Activated CD8-positive, alpha-beta memory T cell treated with anti-CD3 and anti-CD28 coated beads for 24 hours (primary cell): ENCODE results near the gene LAG3.

Experiments
- DNase-seq: peaks from one replicate; pipeline ENCODE4 v3.0.0-alpha.2; 2020

LAG3 gene

DNA sequence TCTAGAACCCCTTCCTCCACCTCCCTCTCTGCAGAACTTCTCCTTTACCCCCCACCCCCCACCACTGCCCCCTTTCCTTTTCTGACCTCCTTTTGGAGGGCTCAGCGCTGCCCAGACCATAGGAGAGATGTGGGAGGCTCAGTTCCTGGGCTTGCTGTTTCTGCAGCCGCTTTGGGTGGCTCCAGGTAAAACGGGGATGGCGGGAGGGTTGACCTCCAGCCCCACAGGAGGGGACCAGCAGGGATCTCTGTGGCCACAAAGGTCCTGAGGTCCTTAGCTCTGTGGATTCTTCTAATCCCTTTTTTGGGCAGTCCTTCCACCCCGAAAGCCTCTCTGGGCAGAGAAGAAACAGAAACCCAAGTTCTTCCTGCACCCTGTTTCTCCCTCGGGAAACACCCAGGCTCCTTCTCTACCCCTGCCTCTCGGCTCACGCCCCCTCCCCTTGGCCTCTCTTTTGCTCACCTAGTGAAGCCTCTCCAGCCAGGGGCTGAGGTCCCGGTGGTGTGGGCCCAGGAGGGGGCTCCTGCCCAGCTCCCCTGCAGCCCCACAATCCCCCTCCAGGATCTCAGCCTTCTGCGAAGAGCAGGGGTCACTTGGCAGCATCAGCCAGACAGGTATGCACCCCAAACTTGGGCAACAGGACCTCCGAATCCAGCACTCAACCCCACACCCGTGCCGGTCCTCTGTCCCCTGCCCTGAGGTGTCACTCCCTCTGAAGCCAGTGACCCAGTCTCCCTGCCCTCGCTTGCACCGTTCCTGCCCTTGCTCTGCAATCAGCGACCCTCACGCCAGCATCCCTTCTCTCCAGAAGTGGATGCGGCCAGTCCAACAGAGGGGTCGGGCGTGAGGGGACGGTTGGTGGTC lies 638 bp downstream of the LAG3 start:
- no peak for DNase-seq

DNA sequence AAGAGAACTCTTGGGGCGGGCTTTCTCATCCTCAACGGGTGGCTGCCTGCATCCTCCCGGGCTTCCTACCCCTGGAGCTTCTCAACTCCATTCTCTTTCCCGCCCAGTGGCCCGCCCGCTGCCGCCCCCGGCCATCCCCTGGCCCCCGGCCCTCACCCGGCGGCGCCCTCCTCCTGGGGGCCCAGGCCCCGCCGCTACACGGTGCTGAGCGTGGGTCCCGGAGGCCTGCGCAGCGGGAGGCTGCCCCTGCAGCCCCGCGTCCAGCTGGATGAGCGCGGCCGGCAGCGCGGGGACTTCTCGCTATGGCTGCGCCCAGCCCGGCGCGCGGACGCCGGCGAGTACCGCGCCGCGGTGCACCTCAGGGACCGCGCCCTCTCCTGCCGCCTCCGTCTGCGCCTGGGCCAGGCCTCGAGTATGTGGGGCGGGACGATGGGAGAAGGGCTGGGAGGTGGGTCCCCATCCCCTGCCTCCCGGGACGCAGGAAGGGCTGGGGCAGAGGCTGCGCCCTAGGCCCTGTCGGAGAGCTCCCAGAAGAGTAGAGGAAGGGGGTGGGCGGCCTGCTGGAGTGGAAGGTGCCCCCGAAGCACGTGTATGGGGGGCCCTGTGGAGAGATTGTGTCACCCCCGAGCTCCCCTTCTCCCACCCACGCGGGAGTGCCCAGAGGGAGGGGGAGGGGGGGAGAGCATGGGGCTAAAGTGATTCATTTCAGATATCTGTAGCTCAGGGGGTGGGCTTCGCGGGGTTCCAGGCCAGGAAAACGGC lies 1.5 kb downstream of the LAG3 start:
- DNase-seq: peak; percentile 89

DNA sequence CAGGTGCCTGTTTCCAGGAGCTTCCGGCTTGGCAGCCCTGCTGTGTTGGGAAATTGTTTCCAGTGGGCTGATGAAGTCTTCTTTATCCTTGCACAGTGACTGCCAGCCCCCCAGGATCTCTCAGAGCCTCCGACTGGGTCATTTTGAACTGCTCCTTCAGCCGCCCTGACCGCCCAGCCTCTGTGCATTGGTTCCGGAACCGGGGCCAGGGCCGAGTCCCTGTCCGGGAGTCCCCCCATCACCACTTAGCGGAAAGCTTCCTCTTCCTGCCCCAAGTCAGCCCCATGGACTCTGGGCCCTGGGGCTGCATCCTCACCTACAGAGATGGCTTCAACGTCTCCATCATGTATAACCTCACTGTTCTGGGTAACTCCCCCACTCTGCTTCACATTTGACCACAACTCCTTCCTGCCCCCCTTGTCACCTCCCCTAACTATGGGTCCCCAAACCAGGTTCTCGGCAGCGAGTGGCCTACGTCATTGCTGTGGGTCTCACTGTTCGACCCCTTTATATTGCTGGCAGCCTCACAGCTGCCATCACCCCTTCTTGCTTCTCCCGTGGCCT lies 2.3 kb downstream of the LAG3 start:
- DNase-seq: peak; percentile 76

DNA sequence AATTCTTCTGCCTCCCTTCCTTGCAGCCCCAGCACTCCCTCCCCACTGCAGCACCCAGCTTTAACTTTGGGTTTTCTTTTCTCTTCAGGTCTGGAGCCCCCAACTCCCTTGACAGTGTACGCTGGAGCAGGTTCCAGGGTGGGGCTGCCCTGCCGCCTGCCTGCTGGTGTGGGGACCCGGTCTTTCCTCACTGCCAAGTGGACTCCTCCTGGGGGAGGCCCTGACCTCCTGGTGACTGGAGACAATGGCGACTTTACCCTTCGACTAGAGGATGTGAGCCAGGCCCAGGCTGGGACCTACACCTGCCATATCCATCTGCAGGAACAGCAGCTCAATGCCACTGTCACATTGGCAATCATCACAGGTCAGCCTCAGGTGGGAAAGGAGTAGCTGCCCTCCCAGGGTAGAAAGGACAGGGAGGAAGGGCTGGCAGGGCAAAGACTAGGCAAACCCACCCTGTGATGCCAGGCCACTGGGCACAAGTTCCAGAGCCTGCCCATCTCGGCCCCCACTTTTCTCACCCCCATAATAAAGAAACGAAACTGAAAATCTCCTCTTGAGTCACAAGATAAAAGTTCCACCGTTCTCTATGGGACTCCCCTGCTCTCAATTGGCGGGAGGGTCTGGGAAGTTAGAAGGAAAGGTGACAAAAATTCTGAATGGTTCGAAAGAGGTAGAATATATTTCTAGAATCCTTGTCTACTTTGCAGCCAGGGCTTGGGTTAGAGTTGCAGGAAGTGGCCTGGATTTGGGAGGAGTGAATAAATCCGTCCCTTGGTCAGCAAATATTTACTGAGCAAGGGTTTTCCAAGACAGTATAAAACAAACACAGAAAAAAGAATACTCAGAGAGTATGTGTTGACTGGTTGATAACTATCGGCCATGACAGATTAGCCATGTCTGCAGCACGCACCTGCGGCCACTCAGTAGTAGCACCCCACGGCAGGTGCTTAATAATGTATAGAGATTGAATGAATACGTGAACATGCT lies 3.2 kb downstream of the LAG3 start:
- DNase-seq: no peak

DNA sequence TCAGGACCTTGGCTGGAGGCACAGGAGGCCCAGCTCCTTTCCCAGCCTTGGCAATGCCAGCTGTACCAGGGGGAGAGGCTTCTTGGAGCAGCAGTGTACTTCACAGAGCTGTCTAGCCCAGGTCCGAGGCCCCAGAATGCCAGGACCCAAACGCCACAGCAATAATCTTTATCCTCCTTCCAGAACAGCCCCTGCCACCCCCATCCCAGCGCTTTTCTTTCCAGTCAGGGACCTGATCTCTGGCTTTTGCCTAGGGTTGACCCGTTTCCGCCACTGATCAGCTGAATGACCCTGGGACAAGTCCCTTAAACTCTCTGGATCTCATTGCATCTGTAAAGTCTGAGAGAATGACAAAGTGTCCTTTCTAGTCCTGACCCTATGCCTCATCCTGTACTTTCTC lies 5.1 kb downstream of the LAG3 start:
- DNase-seq: no peak

DNA sequence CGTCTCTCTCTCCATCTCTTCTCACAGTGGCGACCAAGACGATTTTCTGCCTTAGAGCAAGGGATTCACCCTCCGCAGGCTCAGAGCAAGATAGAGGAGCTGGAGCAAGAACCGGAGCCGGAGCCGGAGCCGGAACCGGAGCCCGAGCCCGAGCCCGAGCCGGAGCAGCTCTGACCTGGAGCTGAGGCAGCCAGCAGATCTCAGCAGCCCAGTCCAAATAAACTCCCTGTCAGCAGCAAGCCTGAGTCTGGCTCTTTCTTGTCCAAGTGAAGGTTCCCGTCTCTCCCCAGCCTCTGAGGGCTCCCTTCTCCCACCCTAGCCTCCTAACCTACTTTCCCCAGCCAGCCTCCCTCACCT lies 5.9 kb downstream of the LAG3 start:
- DNase-seq: no peak

DNA sequence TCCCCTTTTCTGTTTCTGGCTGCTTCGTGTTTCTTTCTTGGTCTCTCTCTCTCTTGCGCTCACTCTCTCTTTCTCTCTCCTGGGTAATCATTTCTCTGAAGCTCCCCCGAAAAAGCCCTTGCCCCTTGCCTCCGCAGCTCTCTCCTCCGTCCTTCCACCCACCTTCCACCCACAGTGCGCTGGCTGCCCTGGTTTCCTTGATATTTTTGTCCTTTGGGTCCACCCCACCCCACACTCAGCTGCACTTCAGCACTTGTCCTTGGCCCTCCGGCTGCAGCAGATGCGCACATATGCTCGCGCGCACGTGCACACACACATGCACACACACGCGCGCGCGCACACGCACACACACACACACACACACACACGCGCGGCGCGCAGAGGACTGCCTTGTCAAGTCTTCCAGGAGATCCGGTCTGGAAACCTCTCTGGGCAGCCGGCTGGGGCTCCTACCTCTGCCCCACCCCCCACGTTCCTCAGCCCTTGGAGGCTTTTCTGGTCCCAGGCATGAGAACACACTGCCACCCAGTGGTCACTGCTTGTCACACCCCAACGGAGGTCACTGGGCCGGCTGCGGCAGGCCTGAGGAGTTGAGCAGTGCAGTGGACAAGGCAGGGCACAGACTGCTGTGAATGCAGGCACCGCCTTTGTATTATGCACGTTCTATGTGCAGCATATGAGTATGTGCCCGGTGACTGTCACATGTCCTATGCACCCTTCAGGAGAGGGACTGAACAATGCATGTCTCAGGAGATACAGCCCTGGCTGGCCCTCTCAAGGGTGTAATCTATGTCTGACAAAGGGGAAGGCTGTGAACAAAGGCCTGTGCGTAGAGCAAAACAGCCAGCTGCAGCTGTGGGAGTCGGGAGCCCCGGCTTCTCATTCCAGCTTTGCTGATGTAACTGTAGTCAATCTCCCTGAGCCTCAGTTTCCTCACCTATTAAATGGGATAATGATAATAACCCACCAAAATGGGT lies 6.5 kb downstream of the LAG3 start:
- peak; percentile 96 for DNase-seq

DNA sequence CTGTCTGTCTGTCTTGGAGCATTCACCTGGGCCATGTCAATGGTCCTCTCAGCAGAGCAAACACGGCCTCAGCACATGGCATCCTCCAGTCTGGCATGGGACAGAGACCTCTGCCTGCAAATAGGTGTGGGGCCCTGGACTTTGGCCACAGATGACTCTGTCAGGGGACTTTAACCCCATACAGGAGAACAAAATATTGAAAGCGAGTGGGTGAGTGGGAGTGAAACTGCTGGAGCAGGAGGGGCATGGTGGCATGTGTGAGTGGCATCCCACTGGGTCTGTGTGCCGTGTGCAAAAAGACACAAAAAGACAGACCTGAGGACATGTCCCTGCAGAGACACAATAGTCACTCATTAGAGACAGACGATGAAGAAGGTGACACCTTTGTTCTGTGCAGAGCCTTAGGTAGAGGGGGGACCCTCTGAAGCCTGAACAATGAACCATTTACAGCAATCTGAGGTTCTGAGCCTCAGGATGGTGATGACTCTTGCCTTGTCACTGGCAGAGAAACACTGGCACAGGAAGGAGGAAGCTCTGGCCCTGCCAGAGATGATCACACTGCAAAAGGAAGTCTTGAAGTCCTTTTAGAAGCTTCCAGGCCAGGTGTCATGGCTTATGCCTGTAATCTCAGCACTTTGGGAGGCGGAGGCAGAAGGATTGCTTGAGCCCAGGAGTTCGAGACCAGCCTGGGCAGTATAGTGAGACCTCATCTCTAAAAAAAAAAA lies 7.5 kb downstream of the LAG3 start:
- no peak for DNase-seq

DNA sequence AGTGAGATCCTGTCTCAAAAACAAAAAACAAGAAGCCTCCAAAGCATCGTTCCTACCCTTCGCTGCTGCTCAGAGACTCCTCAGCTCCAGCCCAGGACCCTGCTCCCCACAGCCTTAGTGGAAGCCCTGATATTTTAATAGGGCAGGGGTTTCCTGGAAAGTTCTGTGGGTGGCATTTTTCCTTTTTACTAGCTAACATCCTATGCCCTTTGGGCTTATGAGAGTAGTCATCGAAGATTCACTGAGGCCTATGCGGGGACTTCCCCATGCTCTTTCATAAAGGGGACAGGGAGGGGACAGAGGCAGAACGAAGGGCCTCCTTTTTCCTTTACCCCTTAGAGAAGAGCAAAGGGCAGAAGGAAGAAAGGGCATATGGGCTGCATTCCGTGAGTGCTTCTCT lies 8.3 kb downstream of the LAG3 start:
- no peak for DNase-seq

DNA sequence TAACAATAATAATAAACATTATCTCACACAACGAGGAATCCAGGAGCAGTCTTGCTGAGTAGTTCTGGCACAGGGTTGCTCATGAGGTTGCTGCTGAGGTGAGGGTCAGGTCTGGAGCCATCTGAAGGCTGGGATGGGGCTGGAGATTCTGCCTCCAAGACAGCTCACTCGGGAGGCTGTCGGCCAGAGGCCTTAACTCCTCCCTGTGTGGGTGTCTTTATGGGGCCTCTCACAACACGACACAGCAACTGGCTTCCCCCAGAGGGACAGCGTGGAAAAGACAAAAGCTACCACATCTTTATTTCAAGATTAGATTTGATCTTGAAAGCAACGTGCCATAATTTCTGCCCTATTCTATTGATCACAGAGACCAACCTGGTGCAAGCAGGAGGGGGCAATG lies 9.8 kb downstream of the LAG3 start:
- no peak for DNase-seq

DNA sequence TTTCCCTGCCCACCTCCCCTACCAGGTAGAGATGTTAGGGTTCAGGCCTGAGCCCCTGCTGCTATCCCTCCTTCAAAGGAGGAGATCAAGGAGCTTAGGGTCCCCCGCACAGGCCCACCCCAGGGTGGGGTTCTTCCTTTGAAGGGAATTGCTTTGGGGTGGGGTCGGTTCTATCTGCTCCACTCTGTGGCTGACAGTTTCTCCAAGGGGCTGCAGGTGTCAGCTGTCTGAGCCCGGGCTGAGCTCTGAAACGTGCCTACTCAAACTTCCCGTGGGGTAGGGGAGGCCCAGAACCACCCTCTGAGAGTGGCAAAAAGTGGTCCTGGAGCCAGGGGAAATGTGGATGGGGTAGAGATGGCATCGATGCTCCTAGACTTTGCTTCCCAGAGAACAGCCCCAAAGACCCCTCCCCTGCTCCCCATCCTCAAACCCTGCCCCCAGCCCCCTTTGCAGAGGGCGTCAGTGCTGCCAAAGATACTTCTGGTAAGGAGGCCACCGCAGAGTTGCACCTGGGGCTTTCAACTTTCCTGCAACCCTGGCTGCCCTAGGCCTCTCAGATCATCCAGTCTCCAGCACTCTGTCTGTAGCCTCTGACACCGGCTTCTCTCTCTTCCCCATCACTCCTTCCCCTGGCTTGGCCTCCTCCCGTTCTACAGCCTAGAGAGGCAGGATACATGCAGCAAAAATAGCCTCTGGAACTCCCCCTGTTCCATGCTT lies 10.7 kb downstream of the LAG3 start:
- DNase-seq: no peak

DNA sequence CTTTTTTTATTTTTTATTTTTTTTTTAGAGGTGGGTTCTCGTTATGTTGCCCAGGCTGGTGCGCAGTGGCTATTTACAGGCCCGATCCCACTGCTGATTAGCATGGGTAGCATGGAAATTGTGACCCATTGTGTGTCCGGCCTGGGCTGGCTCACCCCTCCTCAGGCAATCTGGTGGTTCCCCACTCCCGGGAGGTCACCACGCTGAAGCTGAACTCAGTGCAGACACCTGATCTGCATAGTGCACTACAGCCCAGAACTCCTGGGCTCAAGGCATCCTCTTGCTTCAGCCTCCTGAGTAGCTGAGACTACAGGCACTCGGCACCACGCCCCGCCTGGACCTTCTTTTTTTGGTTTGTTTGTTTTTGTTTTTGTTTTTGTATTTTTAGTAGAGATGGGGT lies 11.5 kb downstream of the LAG3 start:
- no peak for DNase-seq

DNA sequence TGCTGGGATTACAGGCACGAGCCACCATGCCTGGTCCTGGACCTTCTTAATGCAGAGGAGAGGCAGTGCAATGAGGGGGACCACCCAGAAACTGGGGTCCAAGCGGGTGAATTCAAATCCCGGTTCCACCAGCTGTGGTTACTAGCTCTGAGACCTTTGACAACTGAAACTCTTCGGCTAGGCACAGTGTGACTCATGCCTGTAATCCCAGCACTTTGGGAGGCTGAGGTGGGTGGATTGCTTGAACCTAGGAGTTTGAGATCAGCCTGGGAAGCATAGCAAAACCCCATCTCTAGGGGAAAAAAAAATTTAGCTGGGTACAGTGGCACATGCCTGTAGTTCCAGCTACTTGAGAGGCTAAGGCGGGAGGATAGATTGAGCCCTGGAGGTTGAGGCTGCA lies 12.0 kb downstream of the LAG3 start:
- DNase-seq: no peak

DNA sequence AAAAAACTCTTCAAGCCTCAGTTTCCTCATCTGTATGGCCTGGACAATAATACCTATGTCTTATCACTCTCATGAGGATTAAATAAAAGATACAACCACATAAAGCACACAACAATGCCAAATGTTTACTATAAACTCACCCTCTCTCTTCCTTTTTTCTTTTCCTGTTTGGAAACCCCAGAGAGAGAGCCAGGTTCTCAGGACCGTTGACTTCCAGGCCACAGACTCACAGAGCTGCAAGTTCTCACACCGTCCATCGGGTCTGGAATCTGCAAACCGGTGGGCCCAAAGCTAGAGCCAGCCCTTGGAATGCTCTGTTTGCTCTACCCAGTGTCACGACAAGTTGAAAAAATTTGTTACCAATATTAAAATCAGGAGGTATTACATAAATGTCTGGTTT lies 12.4 kb downstream of the LAG3 start:
- no peak for DNase-seq

DNA sequence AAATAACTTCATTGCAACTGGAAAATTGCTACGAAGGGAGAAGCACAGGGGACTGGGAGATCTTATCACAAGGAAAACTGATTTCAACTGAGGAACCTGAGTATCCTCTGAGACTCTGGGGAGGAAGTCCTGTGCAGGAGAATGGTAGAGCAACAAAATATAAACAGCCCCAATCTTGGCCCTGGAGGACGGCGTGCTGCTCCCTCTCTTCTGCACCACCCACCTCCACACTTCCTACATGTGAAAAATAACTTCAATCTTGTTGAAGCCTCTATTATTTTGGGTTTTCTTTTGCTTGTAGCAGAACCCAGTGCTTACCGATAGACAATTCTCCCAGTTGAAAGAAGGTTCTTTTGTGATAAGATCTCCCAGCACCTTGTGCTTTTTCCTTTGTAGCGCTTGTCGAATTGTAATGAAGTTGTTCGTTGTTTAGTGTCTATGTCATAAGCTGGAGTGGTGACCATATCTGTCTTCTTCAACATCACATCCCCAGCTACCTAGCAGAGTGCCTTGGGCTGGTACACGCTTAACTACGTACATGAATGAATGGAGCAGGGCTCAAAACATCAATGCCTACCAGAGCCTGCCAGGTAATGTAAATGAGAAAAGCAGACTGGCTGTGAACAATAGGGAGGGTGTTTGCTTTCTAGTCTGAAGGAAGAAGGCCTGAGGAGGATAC lies 14.2 kb downstream of the LAG3 start:
- no peak for DNase-seq

DNA sequence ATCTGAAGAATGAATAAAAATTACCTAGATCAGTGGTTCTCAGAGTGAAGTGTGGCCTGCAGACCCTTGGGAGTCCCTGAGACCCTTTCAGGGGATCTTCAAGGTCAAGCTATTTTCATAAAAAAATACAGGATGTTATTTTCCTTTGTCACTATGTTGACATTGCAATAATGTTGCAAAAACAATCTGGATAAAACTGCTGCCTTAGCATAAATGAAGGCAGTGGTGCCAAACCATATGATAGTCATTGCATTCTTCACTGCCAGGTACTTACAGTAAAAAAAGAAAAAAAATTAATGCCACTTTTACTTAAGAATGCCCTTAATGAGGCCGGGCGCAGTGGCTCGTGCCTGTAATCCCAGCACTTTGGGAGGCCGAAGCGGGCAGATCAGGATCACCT lies 15.0 kb downstream of the LAG3 start:
- DNase-seq: no peak

DNA sequence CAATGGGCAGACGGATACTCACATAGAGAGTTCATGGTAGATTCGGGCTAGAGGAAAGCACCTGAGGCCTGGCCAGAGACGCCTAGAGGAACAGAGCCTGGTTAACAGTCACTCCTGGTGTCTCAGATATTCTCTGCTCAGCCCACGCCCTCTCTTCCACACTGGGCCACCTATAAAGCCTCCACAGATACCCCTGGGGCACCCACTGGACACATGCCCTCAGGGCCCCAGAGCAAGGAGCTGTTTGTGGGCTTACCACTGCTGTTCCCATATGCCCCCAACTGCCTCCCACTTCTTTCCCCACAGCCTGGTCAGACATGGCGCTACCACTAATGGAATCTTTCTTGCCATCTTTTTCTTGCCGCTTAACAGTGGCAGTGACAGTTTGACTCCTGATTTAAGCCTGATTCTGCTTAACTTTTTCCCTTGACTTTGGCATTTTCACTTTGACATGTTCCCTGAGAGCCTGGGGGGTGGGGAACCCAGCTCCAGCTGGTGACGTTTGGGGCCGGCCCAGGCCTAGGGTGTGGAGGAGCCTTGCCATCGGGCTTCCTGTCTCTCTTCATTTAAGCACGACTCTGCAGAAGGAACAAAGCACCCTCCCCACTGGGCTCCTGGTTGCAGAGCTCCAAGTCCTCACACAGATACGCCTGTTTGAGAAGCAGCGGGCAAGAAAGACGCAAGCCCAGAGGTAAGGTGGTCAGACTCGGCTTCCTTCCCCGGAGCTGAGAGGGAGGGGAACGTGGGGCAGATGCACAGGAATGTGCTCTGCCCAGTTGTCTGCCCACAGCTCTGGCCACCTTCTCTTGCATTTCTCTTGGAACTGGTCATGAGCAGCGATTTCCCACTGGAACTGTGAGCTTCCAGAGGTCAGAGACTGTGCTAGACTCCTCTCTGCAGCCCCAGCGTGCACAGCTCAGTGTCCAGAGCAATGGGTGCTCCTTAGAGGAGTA lies 16.9 kb downstream of the LAG3 start, which contains the start of gene CD4:
CD4 (plus strand) TSS at position 557 of the 953 bp plus-strand sequence. CDS start 10,611 bp downstream, outside the sequence.
- DNase-seq: no peak

DNA sequence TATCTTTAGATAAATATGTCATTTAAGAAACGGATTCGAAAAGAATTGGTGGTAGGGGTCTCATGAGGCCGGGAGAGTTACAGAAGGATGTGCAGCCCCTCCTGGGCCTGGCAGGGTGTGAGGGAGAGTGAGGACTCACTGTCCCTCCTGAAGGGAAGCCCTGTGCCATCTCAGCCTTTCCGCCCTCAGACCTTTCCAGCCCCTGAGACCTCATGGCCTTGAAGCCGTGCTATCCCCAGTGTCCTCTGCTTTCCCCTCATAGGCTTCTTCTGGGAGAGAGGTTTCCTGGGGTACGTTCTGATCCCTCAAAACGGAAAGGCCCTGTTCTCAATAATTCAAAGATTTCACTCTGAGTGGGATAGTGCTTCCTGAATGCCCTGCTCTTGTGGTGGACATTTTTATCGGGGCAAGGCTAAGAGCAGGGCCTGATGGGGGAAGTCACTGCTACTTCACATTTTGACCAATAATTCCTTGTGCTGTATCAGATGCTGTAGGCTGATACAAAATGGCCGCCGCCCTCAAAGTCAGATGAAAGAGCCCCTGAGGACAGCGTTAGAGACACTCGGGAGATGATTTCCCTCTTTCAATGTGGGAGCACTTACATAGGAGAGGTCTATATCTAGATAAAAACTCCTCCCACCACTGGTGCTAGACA lies 18.3 kb downstream of the LAG3 start:
- DNase-seq: no peak
